ENCODE results near the gene OR5H2.

- TF ChIP-seq EGR1 (IDR thresholded peaks at IDR 0.05; ENCODE audit: low read depth in 2 of 2) (no peak), CTCF (IDR thresholded peaks at IDR 0.05; ENCODE audit: low read depth, low read length, missing input control) (no peak), GABPA (IDR thresholded peaks at IDR 0.05 in 1 of 2, conservative IDR thresholded peaks at IDR 0.05 in 1 of 2) (no peak), SP1 (IDR thresholded peaks at IDR 0.05) (no peak), JUND (IDR thresholded peaks at IDR 0.05) (no peak), REST (IDR thresholded peaks at IDR 0.05) (no peak), MAX (IDR thresholded peaks at IDR 0.05) (no peak), YY1 (IDR thresholded peaks at IDR 0.05) (no peak), TAF1 (conservative IDR thresholded peaks at IDR 0.05) (no peak)
Measured at GRCh38 chr3:98322101-98322500, 39.8 kb downstream of the OR5H2 start.

Measured in liver (tissue), 3 donors.